SK-N-MC (cell line): ENCODE results near the gene FNDC3B.

Experiments used
- FOXP2 ChIP-seq: optimal IDR thresholded peaks from 2 replicates; pipeline ENCODE3; 2011; ENCODE audit warnings: mild to moderate bottlenecking, moderate library complexity; ENCODE audit not compliant: insufficient read depth; ENCODE audit errors: extremely low read length, control extremely low read depth
- POLR2AphosphoS5 ChIP-seq: IDR thresholded peaks from 2 replicates; pipeline ENCODE4 v1.6.1; 2012; ENCODE audit warnings: mild to moderate bottlenecking, low read depth, low read length, borderline replicate concordance

DNA sequence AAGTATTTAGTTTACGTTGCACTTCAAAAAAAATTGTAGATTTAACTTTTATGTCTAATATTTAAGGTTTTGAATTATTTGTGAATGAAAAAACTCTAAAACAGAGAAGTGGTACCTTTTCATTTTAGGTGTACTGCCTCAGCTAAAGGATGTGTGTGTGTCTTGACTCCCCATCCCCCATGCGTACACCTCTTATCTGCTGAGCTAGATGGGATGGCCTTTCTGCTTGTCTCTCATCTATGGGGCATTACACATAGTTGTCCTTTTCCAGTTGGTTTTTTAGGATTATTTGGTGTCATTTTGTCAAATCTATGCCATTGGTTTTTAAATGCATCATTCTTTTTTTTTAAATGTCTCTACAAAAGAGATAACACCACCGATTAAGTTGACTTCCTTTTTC is 110.9 kb downstream of the FNDC3B start:
- TF ChIP-seq POLR2AphosphoS5 = no peak
- TF ChIP-seq FOXP2 = no peak
